Right atrium auricular region (tissue), 2 donors: ENCODE results near the gene MRPS18A. TPM values are rescaled to one million over a fixed set of nuclear protein-coding genes. Genes with fewer than 3 reads are reported as not detected.

Experiments
- DNase-seq: peaks from one replicate; pipeline ENCODE4 v3.0.0-alpha.2; 2019; ENCODE audit warnings: low spot score
- H3K27ac ChIP-seq, 2 donors: fragments of 200-600 bp; sonication (generic); 1 replicate in 1 of 2; 2 replicates in 1 of 2; pipeline ENCODE4 v1.5.1; 2016 to 2019
- H3K27me3 ChIP-seq, 2 donors: fragments of 200-600 bp; sonication (generic); one replicate each; pipeline versions ENCODE4 v1.5.1 to v1.6.0; 2017 to 2019
- H3K36me3 ChIP-seq: fragments of 200-600 bp; sonication (generic); one replicate; pipeline ENCODE4 v1.5.1; 2016
- H3K4me1 ChIP-seq, 2 donors: fragments of 200-600 bp; sonication (generic); one replicate each; pipeline versions ENCODE4 v1.5.1 to v1.6.0; 2017 to 2019
- H3K4me3 ChIP-seq, 2 donors: fragments of 200-600 bp; sonication (generic); 1 replicate in 1 of 2; 2 replicates in 1 of 2; pipeline ENCODE4 v1.5.1; 2017 to 2019; ENCODE audit warnings: mild to moderate bottlenecking in 1 of 2, moderate library complexity in 1 of 2
- H3K9me3 ChIP-seq, 2 donors: fragments of 200-600 bp; sonication (generic); one replicate each; pipeline ENCODE4 v1.5.1; 2019
- total RNA-seq, 2 donors: library from RNA; depleted of rRNA; stranded (reverse); fragments of >200 nt; gene quantifications; one replicate each; pipeline ENCODE4 v1.1.0, GENCODE V29; 2016
- TF ChIP-seq, protein P1 (sequence below), 2 donors: fragments of 200-600 bp; sonication (generic); IDR thresholded peaks; one replicate each; pipeline ENCODE4 v1.5.1; 2019; ENCODE audit warnings: antibody characterized with exemption in 2 of 2

The MRPS18A gene
- total RNA-seq, 2 donors from 2014 or later, result 40.4 to 42.7 TPM

- TF ChIP-seq, protein P1, sequence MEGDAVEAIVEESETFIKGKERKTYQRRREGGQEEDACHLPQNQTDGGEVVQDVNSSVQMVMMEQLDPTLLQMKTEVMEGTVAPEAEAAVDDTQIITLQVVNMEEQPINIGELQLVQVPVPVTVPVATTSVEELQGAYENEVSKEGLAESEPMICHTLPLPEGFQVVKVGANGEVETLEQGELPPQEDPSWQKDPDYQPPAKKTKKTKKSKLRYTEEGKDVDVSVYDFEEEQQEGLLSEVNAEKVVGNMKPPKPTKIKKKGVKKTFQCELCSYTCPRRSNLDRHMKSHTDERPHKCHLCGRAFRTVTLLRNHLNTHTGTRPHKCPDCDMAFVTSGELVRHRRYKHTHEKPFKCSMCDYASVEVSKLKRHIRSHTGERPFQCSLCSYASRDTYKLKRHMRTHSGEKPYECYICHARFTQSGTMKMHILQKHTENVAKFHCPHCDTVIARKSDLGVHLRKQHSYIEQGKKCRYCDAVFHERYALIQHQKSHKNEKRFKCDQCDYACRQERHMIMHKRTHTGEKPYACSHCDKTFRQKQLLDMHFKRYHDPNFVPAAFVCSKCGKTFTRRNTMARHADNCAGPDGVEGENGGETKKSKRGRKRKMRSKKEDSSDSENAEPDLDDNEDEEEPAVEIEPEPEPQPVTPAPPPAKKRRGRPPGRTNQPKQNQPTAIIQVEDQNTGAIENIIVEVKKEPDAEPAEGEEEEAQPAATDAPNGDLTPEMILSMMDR (IDR thresholded peaks at IDR 0.05), result no peak
- DNase-seq, result no peak
- no peak overlapping the region for H3K4me3 ChIP-seq
- H3K27ac ChIP-seq, result no peak overlapping the region
- no peaks in the 10 kb centered on the region for H3K27me3 ChIP-seq
- no peaks in the 10 kb centered on the region for H3K9me3 ChIP-seq
- peaks cover 0 to 17% of the 10 kb centered on the region in 2 donors for H3K4me1 ChIP-seq
- no peaks in the 10 kb centered on the region for H3K36me3 ChIP-seq
Observed at GRCh38 chr6:43720999-43721398, 33.4 kb upstream of the MRPS18A start.

GRCh38 chr6:43719511-43719910 lies 31.9 kb upstream of the MRPS18A start:
- Histone ChIP-seq H3K27me3 (no peaks in the 10 kb centered on the region), H3K36me3 (no peaks in the 10 kb centered on the region), H3K4me3 (no peak overlapping the region), H3K27ac (peak overlapping the region; percentile 71 to 80), H3K4me1 (peaks cover 0 to 31% of the 10 kb centered on the region in 2 donors), H3K9me3 (no peaks in the 10 kb centered on the region)
- no peak for DNase-seq
- TF ChIP-seq, protein P1 (IDR thresholded peaks at IDR 0.05), result no peak

DNA sequence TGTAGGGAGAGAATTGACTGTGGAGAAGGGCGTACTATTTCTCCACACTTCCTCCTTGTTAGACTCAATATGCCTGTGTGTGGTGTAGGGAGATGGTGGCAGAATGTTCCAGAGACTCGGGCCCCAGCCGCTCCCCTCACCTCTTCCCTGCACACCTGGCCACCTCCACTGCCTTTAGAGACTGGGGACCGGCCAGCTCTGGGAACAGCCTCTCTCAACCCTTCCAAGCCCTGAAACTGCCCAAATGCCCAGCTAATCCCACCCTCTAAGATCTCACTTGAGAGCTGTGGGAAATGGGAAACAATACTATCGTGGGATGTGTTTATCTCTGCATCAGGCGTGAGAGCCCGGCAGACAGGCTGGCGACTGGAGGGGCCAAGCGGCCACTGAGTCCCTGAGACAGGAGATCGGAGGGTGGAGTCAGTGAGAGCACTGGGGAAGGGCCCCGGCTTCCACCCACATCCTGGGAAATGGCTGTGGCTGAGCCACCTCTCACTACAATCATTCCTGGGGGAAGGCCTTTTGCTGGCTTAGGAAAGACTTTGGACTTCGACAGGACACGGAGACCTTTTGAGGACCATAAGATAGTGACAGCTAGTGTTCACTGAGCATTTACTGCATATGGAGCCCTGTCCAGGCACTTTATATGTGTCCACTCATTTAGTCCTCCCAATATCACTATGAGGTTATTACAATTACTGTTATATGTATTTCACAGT lies 31.0 kb upstream of the MRPS18A start:
- TF ChIP-seq, protein P1 (IDR thresholded peaks at IDR 0.05), result no peak
- no peak for DNase-seq
- H3K36me3 ChIP-seq, result no peaks in the 10 kb centered on the region
- H3K4me3 ChIP-seq, result no peak overlapping the region
- H3K9me3 ChIP-seq, result no peaks in the 10 kb centered on the region
- no peaks in the 10 kb centered on the region for H3K27me3 ChIP-seq
- peak overlapping the region; percentile 71 to 80 for H3K27ac ChIP-seq
- peaks cover 0 to 33% of the 10 kb centered on the region in 2 donors for H3K4me1 ChIP-seq

GRCh38 chr6:43717822-43718221 lies 30.2 kb upstream of the MRPS18A start:
- Histone ChIP-seq H3K4me3 (no peak overlapping the region), H3K27me3 (no peaks in the 10 kb centered on the region), H3K4me1 (peaks cover 0 to 33% of the 10 kb centered on the region in 2 donors), H3K36me3 (no peaks in the 10 kb centered on the region), H3K27ac (peak overlapping the region; percentile 71 to 80), H3K9me3 (no peaks in the 10 kb centered on the region)
- TF ChIP-seq, protein P1 (IDR thresholded peaks at IDR 0.05), result no peak
- peak; percentile 92 for DNase-seq

- H3K4me1 ChIP-seq, result peaks cover 0 to 33% of the 10 kb centered on the region in 2 donors
- TF ChIP-seq, protein P1 (IDR thresholded peaks at IDR 0.05), result no peak
Observed at GRCh38 chr6:43717389-43717788, 29.8 kb upstream of the MRPS18A start.

More at GRCh38 chr6:43717389-43717788, 29.8 kb upstream of the MRPS18A start:
- peak overlapping the region; percentile 71 to 80 for H3K27ac ChIP-seq
- no peak overlapping the region for H3K4me3 ChIP-seq
- H3K9me3 ChIP-seq, result no peaks in the 10 kb centered on the region
- no peaks in the 10 kb centered on the region for H3K27me3 ChIP-seq
- no peaks in the 10 kb centered on the region for H3K36me3 ChIP-seq
- DNase-seq, result no peak
